ENCODE measurements around the gene DCLK1. TPM values are rescaled to one million over a fixed set of nuclear protein-coding genes. Genes with fewer than 3 reads are reported as not detected.

The DCLK1 gene
- total RNA-seq, 4 donors from 2014 or later, result 10.0 to 41.1 (median 19.5) TPM

- TF ChIP-seq, protein P1, sequence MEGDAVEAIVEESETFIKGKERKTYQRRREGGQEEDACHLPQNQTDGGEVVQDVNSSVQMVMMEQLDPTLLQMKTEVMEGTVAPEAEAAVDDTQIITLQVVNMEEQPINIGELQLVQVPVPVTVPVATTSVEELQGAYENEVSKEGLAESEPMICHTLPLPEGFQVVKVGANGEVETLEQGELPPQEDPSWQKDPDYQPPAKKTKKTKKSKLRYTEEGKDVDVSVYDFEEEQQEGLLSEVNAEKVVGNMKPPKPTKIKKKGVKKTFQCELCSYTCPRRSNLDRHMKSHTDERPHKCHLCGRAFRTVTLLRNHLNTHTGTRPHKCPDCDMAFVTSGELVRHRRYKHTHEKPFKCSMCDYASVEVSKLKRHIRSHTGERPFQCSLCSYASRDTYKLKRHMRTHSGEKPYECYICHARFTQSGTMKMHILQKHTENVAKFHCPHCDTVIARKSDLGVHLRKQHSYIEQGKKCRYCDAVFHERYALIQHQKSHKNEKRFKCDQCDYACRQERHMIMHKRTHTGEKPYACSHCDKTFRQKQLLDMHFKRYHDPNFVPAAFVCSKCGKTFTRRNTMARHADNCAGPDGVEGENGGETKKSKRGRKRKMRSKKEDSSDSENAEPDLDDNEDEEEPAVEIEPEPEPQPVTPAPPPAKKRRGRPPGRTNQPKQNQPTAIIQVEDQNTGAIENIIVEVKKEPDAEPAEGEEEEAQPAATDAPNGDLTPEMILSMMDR (IDR thresholded peaks at IDR 0.05), result no peak
- TF ChIP-seq POLR2A (IDR thresholded peaks at IDR 0.05), result no peak
- WGBS, 2 donors, result 61 to 66% methylated on average over 2 of the region's 2 CpGs
- intact Hi-C loops (cut with DNase I; ENCODE audit: low total_unique reads), result no loop called here
- no peak for DNase-seq (ENCODE audit: low spot score in 2 of 2)
- H3K4me3 ChIP-seq (ENCODE audit: low read depth, poor library complexity, severe bottlenecking), result no peak overlapping the region
These were observed 215.0 kb downstream of the DCLK1 start for GRCh38 chr13:35916146-35916545.

DNA sequence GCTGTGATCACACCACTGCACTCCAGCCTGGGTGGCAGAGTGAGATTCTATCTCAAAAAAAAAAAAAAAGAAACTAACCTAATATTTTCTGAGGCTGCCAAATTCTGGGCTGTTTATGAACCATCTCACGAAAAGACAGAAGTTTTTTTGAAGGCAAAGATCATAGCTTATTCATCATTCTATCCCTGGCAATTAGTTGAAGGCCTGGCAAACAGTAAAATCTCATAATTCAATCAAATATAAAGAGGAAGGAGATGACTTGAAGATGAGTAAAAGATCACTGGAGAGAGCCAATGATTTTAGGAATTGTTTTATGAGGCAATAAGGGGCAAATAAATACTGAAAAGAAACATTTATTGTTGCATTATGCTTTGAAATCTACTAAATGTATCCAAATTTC is 216.5 kb downstream of the DCLK1 start:
- H3K4me3 ChIP-seq (ENCODE audit: low read depth, poor library complexity, severe bottlenecking), result no peak overlapping the region
- DNase-seq (ENCODE audit: low spot score in 2 of 2), result no peak
- intact Hi-C loops (cut with DNase I; ENCODE audit: low total_unique reads), result no loop called here
- WGBS, 2 donors, result 22 to 28% methylated on average over 1 of the region's 1 CpG
- TF ChIP-seq, protein P1 (IDR thresholded peaks at IDR 0.05), result no peak

- intact Hi-C loops (cut with DNase I; ENCODE audit: low total_unique reads), result no loop called here
- TF ChIP-seq, protein P1 (IDR thresholded peaks at IDR 0.05), result no peak
- no peak for TF ChIP-seq POLR2A (IDR thresholded peaks at IDR 0.05)
- DNase-seq (ENCODE audit: low spot score in 2 of 2), result peak in 1 of 2 donors; percentile 54
- no peak overlapping the region for H3K4me3 ChIP-seq (ENCODE audit: low read depth, poor library complexity, severe bottlenecking)
- 76 to 86% methylated on average over 7 of the region's 7 CpGs for WGBS, 2 donors
These were observed 218.3 kb downstream of the DCLK1 start for GRCh38 chr13:35912841-35913240.

DNA sequence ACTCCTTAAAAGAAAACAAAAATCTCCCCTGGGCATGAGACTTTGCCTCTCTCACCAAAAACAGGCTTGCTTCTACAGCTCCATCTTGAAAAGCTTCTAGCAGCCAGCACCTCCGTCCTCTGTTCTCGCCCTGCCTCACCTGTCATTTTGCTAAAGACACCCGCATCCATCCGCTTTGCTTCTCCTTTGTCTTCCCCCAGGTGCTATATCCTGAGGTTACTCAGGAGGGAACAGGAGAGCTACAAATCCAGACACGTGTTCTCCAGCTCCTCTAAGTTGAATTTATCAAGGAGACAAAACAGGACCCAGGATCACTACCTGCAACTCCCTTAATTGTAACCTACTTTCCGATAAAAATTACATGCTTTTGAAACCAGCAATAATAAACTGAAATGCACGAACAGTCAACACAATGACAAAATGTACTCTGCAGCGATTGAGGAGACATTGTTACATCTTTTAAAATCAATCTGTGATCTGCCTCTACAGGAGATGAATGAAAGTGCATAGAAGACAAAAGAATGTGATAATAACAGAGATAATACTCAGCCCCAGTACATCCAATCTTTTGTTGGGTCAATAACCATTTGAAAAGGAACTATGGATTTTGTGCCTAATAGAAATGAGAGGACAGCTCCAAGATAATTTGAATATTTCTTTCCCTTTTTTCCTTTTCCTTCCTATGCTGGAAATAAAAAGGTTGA is 221.2 kb downstream of the DCLK1 start:
- 60 to 64% methylated on average over 8 of the region's 8 CpGs for WGBS, 2 donors
- TF ChIP-seq, protein P1 (IDR thresholded peaks at IDR 0.05), result no peak
- no peak for TF ChIP-seq POLR2A (IDR thresholded peaks at IDR 0.05)
- intact Hi-C loops (cut with DNase I; ENCODE audit: low total_unique reads), result no loop called here
- H3K4me3 ChIP-seq (ENCODE audit: low read depth, poor library complexity, severe bottlenecking), result no peak overlapping the region
- DNase-seq (ENCODE audit: low spot score in 2 of 2), result no peak

DNA sequence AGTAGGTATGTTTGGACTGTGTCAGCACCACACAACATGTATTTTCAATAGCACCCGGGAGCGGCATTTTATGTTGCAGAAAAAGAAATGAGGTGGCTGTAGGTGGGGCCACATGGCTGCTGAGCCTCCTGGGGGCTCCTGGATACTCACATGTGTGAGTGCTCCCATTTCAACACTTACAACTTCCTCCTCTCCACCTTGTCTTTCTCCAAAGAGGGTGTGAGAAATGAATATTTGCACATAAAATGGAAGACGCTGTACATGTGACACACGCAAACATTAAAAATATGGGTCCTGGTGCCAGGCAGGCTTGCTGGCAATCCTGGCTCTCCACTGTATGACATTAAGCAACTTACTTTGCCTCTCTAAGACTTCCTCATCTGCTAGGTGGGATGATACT is 222.1 kb downstream of the DCLK1 start:
- no peak for DNase-seq (ENCODE audit: low spot score in 2 of 2)
- TF ChIP-seq, protein P1 (IDR thresholded peaks at IDR 0.05), result no peak
- TF ChIP-seq POLR2A (IDR thresholded peaks at IDR 0.05), result no peak
- WGBS, 2 donors, result 81 to 89% methylated on average over 4 of the region's 4 CpGs
- H3K4me3 ChIP-seq (ENCODE audit: low read depth, poor library complexity, severe bottlenecking), result no peak overlapping the region
- intact Hi-C loops (cut with DNase I; ENCODE audit: low total_unique reads), result no loop called here

GRCh38 chr13:35908226-35908625 is 223.0 kb downstream of the DCLK1 start:
- DNase-seq (ENCODE audit: low spot score in 2 of 2), result no peak
- intact Hi-C loops (cut with DNase I; ENCODE audit: low total_unique reads), result no loop called here
- no peak overlapping the region for H3K4me3 ChIP-seq (ENCODE audit: low read depth, poor library complexity, severe bottlenecking)
- 92 to 94% methylated on average over 1 of the region's 1 CpG for WGBS, 2 donors
- TF ChIP-seq POLR2A (IDR thresholded peaks at IDR 0.05), result no peak
- TF ChIP-seq, protein P1 (IDR thresholded peaks at IDR 0.05), result no peak

All from lower leg skin (tissue), 4 donors.